Right forelimb (tissue), 1 donor: ENCODE data around the gene MRPL55.

ENCODE experiments used
- DNase-seq: peaks from one replicate; pipeline ENCODE4 v3.0.0-alpha.2; 2018

Gene MRPL55

GRCh38 chr1:228147768-228148167, 38.7 kb upstream of the MRPL55 start:
- peak; percentile 32 for DNase-seq

GRCh38 chr1:228147151-228147693, 38.1 kb upstream of the MRPL55 start:
- no peak for DNase-seq

GRCh38 chr1:228146417-228147150, 37.5 kb upstream of the MRPL55 start:
- DNase-seq, result no peak

GRCh38 chr1:228145463-228146416, 36.6 kb upstream of the MRPL55 start:
- no peak for DNase-seq

GRCh38 chr1:228144993-228145343, 35.9 kb upstream of the MRPL55 start:
- DNase-seq, result no peak

- no peak for DNase-seq
Observed at GRCh38 chr1:228144193-228144992, 35.3 kb upstream of the MRPL55 start.

GRCh38 chr1:228143480-228144192, 34.5 kb upstream of the MRPL55 start:
- no peak for DNase-seq

GRCh38 chr1:228142701-228143136, 33.6 kb upstream of the MRPL55 start:
- no peak for DNase-seq

- DNase-seq, result peak; percentile 52
Observed at GRCh38 chr1:228142155-228142691, 33.1 kb upstream of the MRPL55 start.

- DNase-seq, result no peak
Observed at GRCh38 chr1:228141226-228142044, 32.3 kb upstream of the MRPL55 start.

- DNase-seq, result no peak
Observed at GRCh38 chr1:228140724-228141225, 31.7 kb upstream of the MRPL55 start.

GRCh38 chr1:228139931-228140723, 31.0 kb upstream of the MRPL55 start, which contains the start of gene GUK1:
TSS of gene GUK1 (plus strand) at chr1:228140279. CDS start at chr1:228140303, 24 bp downstream.
- DNase-seq, result peak; percentile 99

- no peak for DNase-seq
Observed at GRCh38 chr1:228139406-228139930, 30.4 kb upstream of the MRPL55 start.

GRCh38 chr1:228136901-228137300, 27.8 kb upstream of the MRPL55 start:
- DNase-seq, result no peak

GRCh38 chr1:228134591-228134990, 25.5 kb upstream of the MRPL55 start:
- no peak for DNase-seq

GRCh38 chr1:228131766-228132165, 22.7 kb upstream of the MRPL55 start:
- DNase-seq, result no peak

- DNase-seq, result no peak
Observed at GRCh38 chr1:228125185-228125584, 16.1 kb upstream of the MRPL55 start.

GRCh38 chr1:228123505-228123904, 14.4 kb upstream of the MRPL55 start:
- DNase-seq, result no peak

GRCh38 chr1:228122921-228123441, 13.9 kb upstream of the MRPL55 start:
- no peak for DNase-seq
